Suppressor macrophage (primary cell): ENCODE data around the gene ZNF711.
A peak's percentile ranks its signal among the peaks of the same experiment; 100 is the strongest.
"Not testable (repeated sequence)": the region's sequence is repeated elsewhere in the genome, so short reads cannot be mapped to it uniquely, and the experiment has no call there.

ENCODE experiments used
- DNase-seq, 4 experiments: peaks; one replicate each; pipeline ENCODE4 v3.0.0-alpha.2; 2020 to 2022
- total RNA-seq, 17 experiments: gene quantifications; one replicate each; lab custom pipeline; 2026; ENCODE audit warnings: mixed read lengths in 6 of 17, inconsistent platforms in 3 of 17; lab: John Stamatoyannopoulos, UW

ZNF711 gene
- 0.13 to 3.3 (median 1.9) reads per million in 17 experiments for total RNA-seq

GRCh38 chrX:85243761-85244449 is at the start of gene ZNF711, which contains the start of gene SATL1:
TSS of gene ZNF711 (plus strand) at chrX:85243991. CDS start at chrX:85247573, 3,582 bp downstream.
TSS of gene SATL1 (minus strand) at chrX:85243779. CDS start at chrX:85108968, 134,811 bp downstream.
- peak; percentile 17 to 38 (median 26) for DNase-seq

- DNase-seq: no peak
These were observed 47.5 kb upstream of the ZNF711 start for GRCh38 chrX:85196319-85196718.

- no peak for DNase-seq
These were observed 40.3 kb upstream of the ZNF711 start for GRCh38 chrX:85203461-85203970.

- DNase-seq: no peak
These were observed 29.8 kb upstream of the ZNF711 start for GRCh38 chrX:85213792-85214530.

- no peak for DNase-seq
These were observed 27.8 kb upstream of the ZNF711 start for GRCh38 chrX:85215946-85216345.

- DNase-seq: no peak
These were observed 22.4 kb upstream of the ZNF711 start for GRCh38 chrX:85221361-85221760.

GRCh38 chrX:85223359-85223758 is 20.4 kb upstream of the ZNF711 start:
- DNase-seq: no peak

- DNase-seq: no peak
These were observed 636 bp upstream of the ZNF711 start for GRCh38 chrX:85243155-85243554.

GRCh38 chrX:85244450-85245211 is 840 bp downstream of the ZNF711 start:
- DNase-seq: peak in 3 of 4 experiments; percentile 3 to 19 (median 18)

- not testable (repeated sequence) for DNase-seq
These were observed 41.5 kb downstream of the ZNF711 start for GRCh38 chrX:85285286-85285685.

GRCh38 chrX:85288992-85289723 is 45.4 kb downstream of the ZNF711 start:
- no peak for DNase-seq

- no peak for DNase-seq
These were observed 59.8 kb downstream of the ZNF711 start for GRCh38 chrX:85303544-85303943.

- DNase-seq: no peak
These were observed 65.9 kb downstream of the ZNF711 start for GRCh38 chrX:85309717-85310116.

- not testable (repeated sequence) for DNase-seq
These were observed 67.6 kb downstream of the ZNF711 start for GRCh38 chrX:85311348-85311747.
